Activated CD4-positive, alpha-beta memory T cell treated with anti-CD3 and anti-CD28 coated beads, Interleukin-2, amount 10 ng/mL, durations not matched to agents 7 days and 5 days (primary cell): ENCODE data around the gene PLPP2. TPM values are rescaled to one million over a fixed set of nuclear protein-coding genes. Genes with fewer than 3 reads are reported as not detected.

ENCODE experiments used
- CTCF ChIA-PET: fragments of 350-600 bp; sonication (Branson Sonifier 250); formaldehyde crosslinking; loops from one replicate; lab custom pipeline; 2021; ENCODE audit warnings: antibody characterized with exemption, inconsistent platforms; lab: Charles Lee
- POLR2A ChIA-PET: fragments of 350-600 bp; sonication (Branson Sonifier 250); formaldehyde crosslinking; loops from one replicate; lab custom pipeline; 2021; ENCODE audit warnings: antibody characterized with exemption; lab: Charles Lee
- DNase-seq: peaks from one replicate; pipeline ENCODE4 v3.0.0-alpha.2; 2020
- H3K27ac Mint-ChIP-seq: one replicate; pipeline ENCODE4 v1.8.0; 2021; ENCODE audit warnings: mild to moderate bottlenecking, mixed read lengths
- H3K27me3 Mint-ChIP-seq: one replicate; pipeline ENCODE4 v1.8.0; 2021; ENCODE audit warnings: mixed read lengths
- H3K36me3 Mint-ChIP-seq: one replicate; pipeline ENCODE4 v1.8.0; 2021; ENCODE audit warnings: low read depth, mixed read lengths
- H3K4me1 Mint-ChIP-seq: one replicate; pipeline ENCODE4 v1.8.0; 2021; ENCODE audit warnings: mixed read lengths
- H3K4me3 Mint-ChIP-seq: one replicate; pipeline ENCODE4 v1.8.0; 2021; ENCODE audit warnings: mild to moderate bottlenecking, mixed read lengths
- H3K9me3 Mint-ChIP-seq: one replicate; pipeline ENCODE4 v1.8.0; 2021; ENCODE audit warnings: mixed read lengths
- total RNA-seq, 2 experiments: library from RNA; stranded (reverse); gene quantifications; one replicate each; pipeline ENCODE4 v1.2.3, GENCODE V29; 2021

Gene PLPP2
- total RNA-seq, 2 experiments from 2014 or later = 0.60 to 0.78 TPM

DNA sequence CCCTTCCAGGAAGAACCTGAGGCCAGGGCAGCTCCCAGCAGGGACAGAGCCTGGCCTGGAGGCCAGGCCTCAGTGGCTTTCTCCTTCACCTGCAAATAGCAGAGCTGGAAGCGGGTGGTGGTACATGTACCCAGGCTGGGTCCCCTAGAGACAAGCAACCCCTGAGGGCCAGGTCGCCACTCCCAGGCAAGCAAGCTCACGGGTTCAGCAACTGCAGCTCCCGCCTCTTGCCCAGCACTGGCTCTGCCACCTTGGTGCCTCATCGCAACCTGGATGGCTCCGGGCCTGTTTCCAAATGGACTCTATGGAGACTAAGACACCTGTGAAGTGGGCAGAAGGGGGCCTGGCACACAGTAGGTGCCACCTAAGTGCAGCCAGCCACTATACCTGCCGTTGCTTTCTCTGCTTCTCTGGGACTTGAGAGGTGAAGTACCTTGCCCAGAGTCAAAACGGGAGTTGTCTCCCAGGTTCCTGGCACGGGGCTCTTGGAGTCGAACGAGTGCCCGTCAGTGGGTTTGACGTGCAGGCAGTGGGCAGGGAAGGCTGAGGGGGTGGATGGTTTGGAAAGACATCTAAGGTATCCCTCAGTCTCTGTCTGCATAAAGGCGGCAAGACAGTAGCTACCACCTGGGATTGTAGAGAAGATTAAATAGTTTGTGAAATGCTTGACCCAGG, 2.4 kb upstream of the PLPP2 start:
- peaks cover 35% of the 10 kb centered on the region for H3K27me3 Mint-ChIP-seq
- CTCF ChIA-PET = no interaction called here

DNA sequence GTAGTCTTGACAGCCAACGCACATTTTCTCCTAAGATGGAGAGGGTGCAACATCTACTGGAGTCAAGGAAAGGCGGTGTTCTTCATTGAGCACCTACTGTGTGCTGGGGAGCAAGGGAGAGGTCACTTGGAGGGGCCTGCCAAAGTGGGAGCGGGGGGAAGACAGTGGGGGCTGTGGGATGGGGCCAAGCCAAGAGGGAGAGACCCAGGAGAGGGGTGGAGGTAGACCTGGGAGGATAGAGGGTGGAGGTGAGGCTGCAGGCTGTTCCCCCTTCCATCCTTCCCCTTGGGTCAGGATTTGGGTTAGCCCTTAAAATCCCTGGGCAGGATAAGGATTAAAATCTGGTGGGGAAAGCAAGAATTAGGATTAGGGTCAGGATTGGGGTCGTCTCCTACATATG, 1.7 kb upstream of the PLPP2 start:
- Mint-ChIP-seq H3K36me3 (no peaks in the 10 kb centered on the region), H3K4me3 (no peak overlapping the region), H3K27ac (no peak overlapping the region), H3K27me3 (peaks cover 35% of the 10 kb centered on the region), H3K9me3 (no peaks in the 10 kb centered on the region), H3K4me1 (peaks cover 6% of the 10 kb centered on the region)
- POLR2A ChIA-PET = no interaction called here
- CTCF ChIA-PET = no interaction called here
- DNase-seq = no peak

More for the DNA sequence above, 2.4 kb upstream of the PLPP2 start:
- no peak for DNase-seq
- H3K27ac Mint-ChIP-seq = no peak overlapping the region
- peaks cover 6% of the 10 kb centered on the region for H3K4me1 Mint-ChIP-seq
- no peaks in the 10 kb centered on the region for H3K36me3 Mint-ChIP-seq
- no peaks in the 10 kb centered on the region for H3K9me3 Mint-ChIP-seq
- H3K4me3 Mint-ChIP-seq = no peak overlapping the region
- POLR2A ChIA-PET = no interaction called here

DNA sequence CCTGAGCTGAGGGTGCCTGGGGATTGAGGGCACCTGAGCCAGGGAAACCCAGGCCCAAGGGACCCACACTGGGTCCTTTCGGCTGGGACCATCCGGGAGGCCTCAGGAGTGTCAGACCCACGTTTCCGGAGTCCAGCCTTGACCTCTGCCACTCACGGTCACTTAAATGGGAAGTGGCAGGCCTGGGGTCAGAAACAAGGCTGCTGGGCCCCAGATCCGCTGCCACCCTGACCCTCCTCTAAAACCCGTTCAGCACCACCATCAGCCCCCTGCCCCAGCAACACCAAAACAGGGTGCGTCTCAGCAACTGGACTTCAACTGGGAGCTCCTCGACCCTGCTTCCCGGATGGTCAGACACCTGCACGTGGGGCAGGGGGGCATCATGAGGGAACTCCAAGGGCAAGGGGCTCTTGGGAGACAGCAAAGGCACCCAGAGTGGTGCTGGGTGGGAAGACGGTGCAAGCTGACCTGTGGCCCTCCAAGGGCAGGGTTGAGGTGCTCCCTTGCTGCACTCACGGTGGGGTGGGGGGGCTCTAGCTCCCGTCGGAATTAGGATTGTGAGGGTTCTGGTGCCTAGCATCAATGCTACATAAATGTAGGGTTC, 1.2 kb upstream of the PLPP2 start:
- ChIA-PET POLR2A (no interaction called here), CTCF (no interaction called here)
- Mint-ChIP-seq H3K36me3 (no peaks in the 10 kb centered on the region), H3K4me3 (no peak overlapping the region), H3K27me3 (peaks cover 35% of the 10 kb centered on the region), H3K9me3 (no peaks in the 10 kb centered on the region), H3K4me1 (peaks cover 6% of the 10 kb centered on the region), H3K27ac (no peak overlapping the region)
- DNase-seq = no peak

DNA sequence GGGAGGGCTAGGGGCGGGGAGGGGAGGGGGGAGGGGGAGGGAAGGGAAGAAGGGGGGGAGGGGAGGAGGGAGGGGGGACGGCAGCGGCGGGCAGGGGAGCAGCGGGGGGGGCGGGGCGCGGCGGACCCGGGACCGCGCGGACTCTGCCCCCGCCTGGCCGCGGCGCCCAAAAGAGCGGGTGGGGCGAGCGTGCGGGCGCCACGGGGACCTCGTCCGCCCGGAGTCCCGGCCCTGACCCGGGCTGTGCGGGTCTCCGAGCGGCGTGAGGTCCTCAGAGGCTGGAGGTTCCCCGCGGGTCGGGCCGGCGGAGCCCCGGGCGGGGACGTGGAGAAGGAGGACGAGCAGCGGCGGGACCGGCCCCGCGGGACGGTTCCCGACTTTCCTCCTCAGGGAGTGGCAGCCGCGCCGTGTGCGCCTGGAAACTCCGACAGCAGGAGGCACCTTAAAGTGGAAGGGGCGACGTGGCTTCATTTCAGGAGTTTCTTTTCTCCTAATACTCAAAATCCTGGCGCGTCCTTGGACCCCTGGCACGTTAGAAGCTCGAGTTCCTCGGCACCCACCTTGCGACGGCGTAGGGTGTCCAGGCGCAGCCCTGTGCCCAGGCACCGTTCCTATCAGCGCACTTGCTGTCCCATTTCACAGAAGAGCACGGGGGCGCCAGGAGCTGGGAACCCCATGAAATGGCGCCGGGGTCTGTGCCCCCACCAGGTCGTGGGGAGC, 518 bp upstream of the PLPP2 start:
- DNase-seq = no peak
- POLR2A ChIA-PET = no interaction called here
- Mint-ChIP-seq H3K9me3 (no peaks in the 10 kb centered on the region), H3K4me3 (no peak overlapping the region), H3K4me1 (peaks cover 6% of the 10 kb centered on the region), H3K36me3 (no peaks in the 10 kb centered on the region), H3K27ac (no peak overlapping the region), H3K27me3 (peaks cover 35% of the 10 kb centered on the region)
- CTCF ChIA-PET = no interaction called here

DNA sequence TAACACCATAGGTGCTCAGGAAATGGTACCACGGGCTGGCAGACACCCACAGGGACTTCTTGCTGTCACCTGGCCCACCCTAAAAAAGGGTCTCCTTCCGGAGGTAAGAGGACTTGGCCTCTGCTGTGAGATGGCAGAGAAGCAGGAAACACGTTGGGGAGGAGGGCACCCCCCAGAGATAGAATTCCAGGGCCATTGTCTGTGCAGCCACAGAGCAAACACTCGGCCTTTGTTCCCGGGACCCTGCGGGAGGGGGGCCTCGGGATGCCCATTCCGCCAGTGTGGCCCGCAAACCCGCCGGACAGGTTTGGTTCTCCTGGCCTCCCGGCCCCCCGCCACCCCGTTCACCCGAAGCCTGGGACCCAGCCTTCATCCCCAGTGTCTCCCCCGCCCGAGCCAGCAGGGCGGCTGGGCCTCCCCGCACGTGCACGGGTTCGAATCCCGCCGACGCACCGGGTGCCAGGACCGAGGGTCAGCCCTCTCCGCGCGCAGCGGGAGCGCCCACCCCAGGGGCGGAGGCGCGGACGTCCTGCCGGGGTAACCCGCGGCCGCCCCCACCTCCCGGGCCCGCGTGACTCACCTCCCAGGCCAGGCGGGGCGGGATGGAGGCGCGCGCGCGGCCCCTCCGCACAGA, 714 bp downstream of the PLPP2 start:
- no peaks in the 10 kb centered on the region for H3K36me3 Mint-ChIP-seq
- peaks cover 35% of the 10 kb centered on the region for H3K27me3 Mint-ChIP-seq
- ChIA-PET POLR2A (no interaction called here), CTCF (no interaction called here)
- no peaks in the 10 kb centered on the region for H3K9me3 Mint-ChIP-seq
- peaks cover 6% of the 10 kb centered on the region for H3K4me1 Mint-ChIP-seq
- no peak for DNase-seq
- no peak overlapping the region for H3K27ac Mint-ChIP-seq
- H3K4me3 Mint-ChIP-seq = no peak overlapping the region

DNA sequence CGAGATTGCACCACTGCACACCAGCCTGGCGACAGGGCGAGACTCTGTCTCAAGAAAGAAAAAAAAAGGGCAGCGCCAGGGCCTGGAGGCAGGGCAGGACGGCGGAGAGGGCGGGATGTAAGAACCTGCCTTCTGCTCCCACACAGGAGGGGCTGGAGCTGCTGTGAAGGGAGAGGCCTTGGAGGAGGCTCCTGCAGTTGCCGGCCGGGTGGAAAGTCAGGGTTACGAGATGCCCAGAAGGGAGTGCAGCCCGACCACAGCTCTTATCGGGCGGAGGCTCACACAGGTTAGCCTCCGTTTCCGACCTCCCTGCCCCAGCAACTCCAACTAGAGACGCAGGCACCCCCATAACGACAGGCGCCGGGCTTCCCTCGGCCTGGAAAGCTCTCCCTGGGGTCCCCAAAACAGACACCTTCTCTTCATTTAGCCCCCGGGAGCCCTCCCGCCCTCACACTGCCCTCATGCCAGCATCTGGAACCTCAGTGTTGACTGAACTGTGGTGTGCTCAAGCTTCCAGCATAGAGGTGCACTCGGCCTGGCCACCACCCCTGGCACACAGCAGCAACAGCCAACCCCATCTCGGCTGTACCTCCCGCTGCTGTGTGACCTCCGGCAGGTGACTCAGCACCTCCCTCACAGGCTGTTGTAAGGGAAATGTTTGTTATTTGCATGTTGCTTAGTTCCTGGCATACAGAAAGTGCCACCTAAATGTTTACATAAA, 1.4 kb downstream of the PLPP2 start:
- H3K36me3 Mint-ChIP-seq = no peaks in the 10 kb centered on the region
- no peak overlapping the region for H3K27ac Mint-ChIP-seq
- H3K9me3 Mint-ChIP-seq = no peaks in the 10 kb centered on the region
- H3K4me3 Mint-ChIP-seq = no peak overlapping the region
- DNase-seq = peak; percentile 34
- ChIA-PET POLR2A (no interaction called here), CTCF (no interaction called here)
- H3K27me3 Mint-ChIP-seq = peaks cover 33% of the 10 kb centered on the region
- H3K4me1 Mint-ChIP-seq = peaks cover 6% of the 10 kb centered on the region

DNA sequence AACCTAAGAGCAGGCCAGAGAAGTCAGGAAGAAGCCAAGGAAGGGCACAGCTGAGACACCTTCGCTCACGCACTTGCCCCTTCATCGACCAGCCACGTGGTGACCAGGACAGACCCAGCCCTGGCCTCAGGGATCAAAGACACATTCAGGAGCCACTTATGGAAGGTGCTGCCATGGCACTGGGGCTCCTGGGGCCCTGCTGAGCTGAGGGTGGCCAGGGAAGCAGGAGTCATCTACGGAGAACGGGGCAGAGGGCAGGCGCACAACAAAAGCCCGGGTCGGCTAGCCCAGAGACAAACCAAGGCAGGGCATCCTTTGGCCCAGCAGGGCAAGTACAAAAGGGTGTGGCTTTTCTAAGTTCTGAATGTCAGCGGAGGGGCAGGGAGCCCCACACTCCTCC, 2.3 kb downstream of the PLPP2 start:
- DNase-seq = no peak
- Mint-ChIP-seq H3K36me3 (no peaks in the 10 kb centered on the region), H3K4me1 (peaks cover 5% of the 10 kb centered on the region), H3K27ac (no peak overlapping the region), H3K4me3 (no peak overlapping the region), H3K9me3 (no peaks in the 10 kb centered on the region), H3K27me3 (peaks cover 25% of the 10 kb centered on the region)
- CTCF ChIA-PET = no interaction called here
- POLR2A ChIA-PET = no interaction called here

DNA sequence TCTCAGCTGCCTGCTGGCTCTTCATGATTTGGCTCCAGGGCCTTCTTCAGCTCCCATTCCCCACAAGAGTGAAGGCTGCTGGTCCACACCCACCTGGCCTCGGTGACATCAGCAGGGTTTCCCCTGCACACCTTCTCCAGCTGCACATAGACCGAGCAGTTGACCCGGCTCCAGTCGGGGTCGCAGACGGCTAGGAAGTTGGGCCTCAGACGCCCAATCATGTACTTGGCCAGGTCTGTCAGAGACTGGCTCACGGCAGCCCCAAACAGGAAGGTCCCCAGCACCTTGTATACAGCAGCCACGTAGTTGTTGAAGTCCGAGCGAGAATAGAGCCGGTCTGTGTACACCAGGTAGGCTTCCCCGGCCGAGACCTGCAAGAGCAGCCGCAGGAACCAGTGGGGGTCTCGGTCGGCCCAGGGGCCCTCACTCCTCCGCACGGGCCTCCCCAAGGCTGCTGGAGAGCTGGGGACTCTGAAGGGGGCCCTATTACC, 3.8 kb downstream of the PLPP2 start:
- POLR2A ChIA-PET = no interaction called here

DNA sequence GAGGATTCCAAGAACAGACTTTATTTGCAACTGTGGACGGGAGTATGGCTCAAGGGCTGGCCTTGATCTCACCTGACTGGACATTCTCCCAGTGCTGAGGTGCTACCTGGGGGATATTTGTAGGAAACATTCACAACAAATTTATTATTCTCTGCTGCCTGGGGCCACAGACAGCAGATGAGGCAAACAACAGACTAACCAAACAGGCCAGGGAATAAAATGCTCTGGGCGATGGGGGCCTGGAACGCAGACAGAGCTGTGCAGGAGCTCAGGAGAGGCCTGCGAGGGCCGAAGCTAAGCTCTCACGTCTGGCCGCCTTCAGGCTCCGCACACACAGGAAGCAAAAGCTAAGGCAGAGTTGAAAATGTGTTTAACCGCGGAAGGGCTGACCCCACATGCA, 7.8 kb downstream of the PLPP2 start:
- H3K4me1 Mint-ChIP-seq = no peaks in the 10 kb centered on the region
- no peaks in the 10 kb centered on the region for H3K36me3 Mint-ChIP-seq
- peaks cover 5% of the 10 kb centered on the region for H3K27me3 Mint-ChIP-seq
- POLR2A ChIA-PET = no interaction called here
- no peaks in the 10 kb centered on the region for H3K9me3 Mint-ChIP-seq
- no peak overlapping the region for H3K27ac Mint-ChIP-seq
- no peak overlapping the region for H3K4me3 Mint-ChIP-seq
- DNase-seq = no peak
- CTCF ChIA-PET = no interaction called here

More for the DNA sequence above, 3.8 kb downstream of the PLPP2 start:
- DNase-seq = no peak
- H3K36me3 Mint-ChIP-seq = no peaks in the 10 kb centered on the region
- CTCF ChIA-PET = interaction anchor here (1.0 kb wide), 1 partner anchor 20 kb away, joined by 3 read pairs; no protein-coding TSS in a partner anchor
- H3K4me1 Mint-ChIP-seq = peaks cover 5% of the 10 kb centered on the region
- H3K9me3 Mint-ChIP-seq = no peaks in the 10 kb centered on the region
- peaks cover 15% of the 10 kb centered on the region for H3K27me3 Mint-ChIP-seq
- no peak overlapping the region for H3K27ac Mint-ChIP-seq
- no peak overlapping the region for H3K4me3 Mint-ChIP-seq

DNA sequence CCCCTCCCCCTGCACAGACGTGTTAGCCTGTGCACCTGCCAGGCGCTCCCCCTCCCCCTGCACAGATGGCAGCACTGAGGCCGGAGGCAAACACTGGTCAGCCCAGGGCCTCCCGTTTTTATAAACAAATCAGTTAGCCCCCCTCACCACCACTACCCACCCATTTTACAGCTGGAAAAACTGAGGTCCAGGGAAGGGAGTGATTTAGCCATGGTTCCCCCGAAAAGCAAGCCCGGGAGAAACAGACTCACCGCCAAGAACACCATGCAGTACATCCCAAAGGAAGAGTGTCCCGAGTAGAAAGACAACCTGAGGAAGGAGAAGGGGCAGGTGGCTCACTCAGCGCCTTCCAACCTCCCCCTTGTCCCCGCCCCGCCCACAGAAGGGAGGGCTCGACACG, 8.7 kb downstream of the PLPP2 start:
- Mint-ChIP-seq H3K36me3 (no peaks in the 10 kb centered on the region), H3K27me3 (peaks cover 6% of the 10 kb centered on the region), H3K4me3 (no peak overlapping the region), H3K27ac (no peak overlapping the region), H3K4me1 (no peaks in the 10 kb centered on the region), H3K9me3 (no peaks in the 10 kb centered on the region)
- POLR2A ChIA-PET = no interaction called here
- no peak for DNase-seq
- CTCF ChIA-PET = interaction anchor here (0.9 kb wide), 1 partner anchor 15 kb away, joined by 3 read pairs; no protein-coding TSS in a partner anchor

DNA sequence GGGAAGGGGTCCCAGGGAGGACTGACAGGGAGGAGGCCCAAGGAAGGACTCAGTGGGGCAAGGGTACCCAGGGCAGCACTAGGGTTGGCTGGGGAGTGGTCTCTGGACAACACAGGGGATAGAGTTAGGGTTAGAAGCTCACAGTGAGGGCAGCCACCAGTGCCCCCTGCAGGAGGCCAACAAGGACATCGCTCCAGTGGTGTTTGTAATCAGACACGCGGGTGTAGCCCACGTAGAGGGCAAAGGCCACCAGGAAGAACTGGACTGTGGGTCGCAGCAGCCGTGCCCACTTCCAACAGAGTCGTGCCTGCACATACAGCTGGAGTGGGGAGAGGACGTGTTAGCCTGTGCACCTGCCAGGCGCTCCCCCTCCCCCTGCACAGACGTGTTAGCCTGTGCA, 9.2 kb downstream of the PLPP2 start:
- POLR2A ChIA-PET = no interaction called here

DNA sequence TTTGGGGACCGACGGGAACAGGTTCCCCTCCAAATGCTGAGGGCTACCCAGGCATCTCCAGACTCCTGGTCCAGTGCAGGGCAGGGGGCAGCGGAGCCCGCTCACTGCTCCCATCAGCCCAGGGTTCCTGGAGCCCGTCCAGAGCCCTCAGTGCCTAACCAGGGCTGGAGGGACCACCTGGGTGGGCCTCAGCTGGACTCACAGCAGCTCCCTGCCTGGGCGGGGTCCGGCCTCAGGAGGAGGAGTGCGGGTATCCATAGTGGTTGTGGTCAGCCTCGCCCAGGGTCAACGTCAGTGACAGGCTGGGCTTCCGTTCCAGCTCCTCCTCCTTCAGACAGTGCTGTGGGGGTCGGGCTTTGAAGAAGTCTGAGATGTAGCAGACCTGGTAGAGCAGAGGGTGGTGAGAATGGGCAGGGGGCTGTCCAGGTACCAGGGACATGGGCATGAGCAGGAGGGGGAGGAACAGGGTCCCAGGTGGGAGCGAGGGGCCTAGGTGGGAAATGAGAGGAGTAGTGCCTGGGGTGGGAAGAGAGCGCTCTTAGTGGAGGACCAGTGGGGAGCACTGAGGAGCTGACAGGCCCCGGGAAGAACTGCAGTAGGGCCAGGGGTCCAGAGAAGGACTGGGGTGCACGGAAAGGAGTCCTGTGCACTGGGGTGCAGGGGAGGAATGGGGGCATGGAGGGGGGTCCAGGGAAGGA, 9.9 kb downstream of the PLPP2 start:
- H3K27me3 Mint-ChIP-seq = peaks cover 12% of the 10 kb centered on the region
- no peaks in the 10 kb centered on the region for H3K36me3 Mint-ChIP-seq
- no peak overlapping the region for H3K4me3 Mint-ChIP-seq
- H3K27ac Mint-ChIP-seq = no peak overlapping the region
- POLR2A ChIA-PET = no interaction called here
- CTCF ChIA-PET = interaction anchor here (0.9 kb wide), 1 partner anchor 14 kb away, joined by 3 read pairs; no protein-coding TSS in a partner anchor
- DNase-seq = no peak
- H3K4me1 Mint-ChIP-seq = no peaks in the 10 kb centered on the region
- H3K9me3 Mint-ChIP-seq = no peaks in the 10 kb centered on the region

More for the DNA sequence above, 9.2 kb downstream of the PLPP2 start:
- H3K9me3 Mint-ChIP-seq = no peaks in the 10 kb centered on the region
- H3K27ac Mint-ChIP-seq = no peak overlapping the region
- CTCF ChIA-PET = interaction anchor here (0.9 kb wide), 1 partner anchor 15 kb away, joined by 3 read pairs; no protein-coding TSS in a partner anchor
- H3K4me3 Mint-ChIP-seq = no peak overlapping the region
- H3K4me1 Mint-ChIP-seq = no peaks in the 10 kb centered on the region
- peaks cover 12% of the 10 kb centered on the region for H3K27me3 Mint-ChIP-seq
- H3K36me3 Mint-ChIP-seq = no peaks in the 10 kb centered on the region
- DNase-seq = no peak
